ENCODE results near the gene CNNM1. TPM values are rescaled to one million over a fixed set of nuclear protein-coding genes. Genes with fewer than 3 reads are reported as not detected.

CNNM1 gene
- total RNA-seq, 1 experiment from 2014 or later = not detected

DNA sequence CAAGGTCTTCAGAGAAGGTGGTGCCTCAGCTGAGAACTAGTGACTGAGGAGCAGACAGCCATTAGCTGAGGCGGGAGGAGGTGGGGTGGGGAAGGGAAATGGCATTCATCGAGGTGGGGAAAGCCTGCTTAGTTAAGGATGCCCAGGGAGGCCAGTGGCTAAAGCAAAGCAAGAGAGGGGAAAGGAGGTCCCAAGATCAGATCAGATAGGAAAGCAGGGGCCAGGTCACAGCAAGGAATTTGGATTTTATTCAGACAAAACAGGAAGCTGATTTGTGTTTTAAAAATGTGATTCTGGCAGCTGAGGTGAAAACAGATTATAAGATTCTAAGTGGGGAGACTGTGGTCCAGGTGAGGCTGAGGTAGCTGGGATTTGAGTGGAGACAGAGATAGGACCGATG is 45.8 kb downstream of the CNNM1 start:
- TF ChIP-seq, protein P1, sequence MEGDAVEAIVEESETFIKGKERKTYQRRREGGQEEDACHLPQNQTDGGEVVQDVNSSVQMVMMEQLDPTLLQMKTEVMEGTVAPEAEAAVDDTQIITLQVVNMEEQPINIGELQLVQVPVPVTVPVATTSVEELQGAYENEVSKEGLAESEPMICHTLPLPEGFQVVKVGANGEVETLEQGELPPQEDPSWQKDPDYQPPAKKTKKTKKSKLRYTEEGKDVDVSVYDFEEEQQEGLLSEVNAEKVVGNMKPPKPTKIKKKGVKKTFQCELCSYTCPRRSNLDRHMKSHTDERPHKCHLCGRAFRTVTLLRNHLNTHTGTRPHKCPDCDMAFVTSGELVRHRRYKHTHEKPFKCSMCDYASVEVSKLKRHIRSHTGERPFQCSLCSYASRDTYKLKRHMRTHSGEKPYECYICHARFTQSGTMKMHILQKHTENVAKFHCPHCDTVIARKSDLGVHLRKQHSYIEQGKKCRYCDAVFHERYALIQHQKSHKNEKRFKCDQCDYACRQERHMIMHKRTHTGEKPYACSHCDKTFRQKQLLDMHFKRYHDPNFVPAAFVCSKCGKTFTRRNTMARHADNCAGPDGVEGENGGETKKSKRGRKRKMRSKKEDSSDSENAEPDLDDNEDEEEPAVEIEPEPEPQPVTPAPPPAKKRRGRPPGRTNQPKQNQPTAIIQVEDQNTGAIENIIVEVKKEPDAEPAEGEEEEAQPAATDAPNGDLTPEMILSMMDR (conservative IDR thresholded peaks at IDR 0.05) = no peak
- TF ChIP-seq EZH2 (IDR thresholded peaks at IDR 0.05; ENCODE audit: low read depth) = no peak
- H3K36me3 ChIP-seq (ENCODE audit: low read depth) = no peaks in the 10 kb centered on the region
- H3K79me2 ChIP-seq (ENCODE audit: low read depth) = no peaks in the 10 kb centered on the region
- ChIA-PET CTCF (no interaction called here), POLR2A (ENCODE audit: unreplicated experiment) (no interaction called here)
- no TSS peak for BruUV-seq (replicated peaks)
- no peak overlapping the region for H3K27ac ChIP-seq
- no peaks in the 10 kb centered on the region for H3K4me1 ChIP-seq (replicated peaks; ENCODE audit: insufficient read depth)
- H3K4me2 ChIP-seq = no peak overlapping the region
- DNase-seq = no peak
- H3K4me3 ChIP-seq = no peak overlapping the region
- no peaks in the 10 kb centered on the region for H3K9me2 ChIP-seq (ENCODE audit: insufficient read depth)
- H2AFZ ChIP-seq = no peak overlapping the region
- no peaks in the 10 kb centered on the region for H3K27me3 ChIP-seq (ENCODE audit: insufficient read depth, low read depth)
- H4K20me1 ChIP-seq (ENCODE audit: insufficient read depth) = no peaks in the 10 kb centered on the region
- intact Hi-C loops (cut with micrococcal nuclease; ENCODE audit: unreplicated experiment) = no loop called here
- H3F3A ChIP-seq (ENCODE audit: insufficient read depth, low read depth) = no peaks in the 10 kb centered on the region
- no peaks in the 10 kb centered on the region for H3K9me3 ChIP-seq (ENCODE audit: insufficient read depth, low read depth)

DNA sequence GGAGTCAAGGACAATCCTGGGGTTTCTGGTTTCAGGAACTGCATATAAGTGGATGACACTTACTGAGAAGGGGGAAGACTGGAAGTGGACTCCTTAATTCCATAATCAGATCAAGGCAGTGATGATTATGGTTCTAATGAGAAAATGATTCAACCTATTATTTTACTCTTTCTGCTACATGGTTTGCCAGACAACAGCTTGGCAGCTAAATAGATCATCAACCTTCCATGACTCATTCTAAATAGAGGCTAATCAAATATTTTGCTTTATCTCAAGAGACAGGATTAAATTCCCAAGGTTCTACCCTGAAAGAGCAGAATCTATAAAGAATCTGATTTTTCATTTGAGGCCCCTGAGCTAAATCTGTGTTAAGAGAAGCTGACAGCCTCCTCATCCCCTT is 46.3 kb downstream of the CNNM1 start:
- H3K9me2 ChIP-seq (ENCODE audit: insufficient read depth) = no peaks in the 10 kb centered on the region
- H3K27ac ChIP-seq = no peak overlapping the region
- no TSS peak for BruUV-seq (replicated peaks)
- no peaks in the 10 kb centered on the region for H3K27me3 ChIP-seq (ENCODE audit: insufficient read depth, low read depth)
- no peaks in the 10 kb centered on the region for H3K9me3 ChIP-seq (ENCODE audit: insufficient read depth, low read depth)
- H3F3A ChIP-seq (ENCODE audit: insufficient read depth, low read depth) = no peaks in the 10 kb centered on the region
- ChIA-PET POLR2A (ENCODE audit: unreplicated experiment) (no interaction called here), CTCF (no interaction called here)
- no peak for DNase-seq
- TF ChIP-seq EZH2 (IDR thresholded peaks at IDR 0.05; ENCODE audit: low read depth) = no peak
- TF ChIP-seq, protein P1 (conservative IDR thresholded peaks at IDR 0.05) = no peak
- no peaks in the 10 kb centered on the region for H3K4me1 ChIP-seq (replicated peaks; ENCODE audit: insufficient read depth)
- no peaks in the 10 kb centered on the region for H3K79me2 ChIP-seq (ENCODE audit: low read depth)
- H4K20me1 ChIP-seq (ENCODE audit: insufficient read depth) = no peaks in the 10 kb centered on the region
- no peak overlapping the region for H3K4me2 ChIP-seq
- no peak overlapping the region for H3K4me3 ChIP-seq
- intact Hi-C loops (cut with micrococcal nuclease; ENCODE audit: unreplicated experiment) = no loop called here
- H2AFZ ChIP-seq = no peak overlapping the region
- H3K36me3 ChIP-seq (ENCODE audit: low read depth) = no peaks in the 10 kb centered on the region

DNA sequence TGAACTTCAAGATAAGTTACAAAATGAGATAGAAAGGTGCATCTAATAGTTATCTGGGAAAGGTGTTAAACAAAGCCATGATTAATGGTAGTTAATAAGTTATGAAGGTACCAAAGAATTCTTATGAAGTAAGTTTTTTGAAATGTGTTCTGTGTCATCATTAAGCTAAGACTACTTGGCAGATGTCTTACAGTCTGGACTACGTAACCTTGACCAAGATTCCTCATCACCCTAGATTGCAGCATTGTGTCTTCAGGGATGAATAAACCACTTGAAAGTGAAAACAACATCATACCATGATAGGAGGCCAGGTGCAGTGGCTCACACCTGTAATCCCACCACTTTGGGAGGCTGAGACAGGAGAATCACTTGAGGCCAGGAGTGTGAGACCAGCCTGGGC is 53.0 kb downstream of the CNNM1 start:
- no peaks in the 10 kb centered on the region for H3K9me2 ChIP-seq (ENCODE audit: insufficient read depth)
- ChIA-PET POLR2A (ENCODE audit: unreplicated experiment) (no interaction called here), CTCF (no interaction called here)
- no peak overlapping the region for H2AFZ ChIP-seq
- no peaks in the 10 kb centered on the region for H3K9me3 ChIP-seq (ENCODE audit: insufficient read depth, low read depth)
- H3K4me2 ChIP-seq = no peak overlapping the region
- no peak for TF ChIP-seq EZH2 (IDR thresholded peaks at IDR 0.05; ENCODE audit: low read depth)
- TF ChIP-seq, protein P1 (conservative IDR thresholded peaks at IDR 0.05) = no peak
- intact Hi-C loops (cut with micrococcal nuclease; ENCODE audit: unreplicated experiment) = no loop called here
- H3K27ac ChIP-seq = no peak overlapping the region
- H3K79me2 ChIP-seq (ENCODE audit: low read depth) = no peaks in the 10 kb centered on the region
- no peak for DNase-seq
- no peaks in the 10 kb centered on the region for H3K4me1 ChIP-seq (replicated peaks; ENCODE audit: insufficient read depth)
- H3K27me3 ChIP-seq (ENCODE audit: insufficient read depth, low read depth) = no peaks in the 10 kb centered on the region
- no peaks in the 10 kb centered on the region for H4K20me1 ChIP-seq (ENCODE audit: insufficient read depth)
- H3K4me3 ChIP-seq = no peak overlapping the region
- no peaks in the 10 kb centered on the region for H3F3A ChIP-seq (ENCODE audit: insufficient read depth, low read depth)
- H3K36me3 ChIP-seq (ENCODE audit: low read depth) = no peaks in the 10 kb centered on the region
- BruUV-seq (replicated peaks) = no TSS peak
